GM18517 (cell line): ENCODE measurements around the gene MXRA7.
"Not testable (repeated sequence)": the region's sequence is repeated elsewhere in the genome, so short reads cannot be mapped to it uniquely, and the experiment has no call there.

Experiments
- ATAC-seq: cut with Tn5 transposase; IDR thresholded peaks from one replicate; pipeline ENCODE4 v1.9.1; 2021; ENCODE audit warnings: mild to moderate bottlenecking, moderate library complexity; ENCODE audit not compliant: unreplicated experiment

Gene MXRA7

DNA sequence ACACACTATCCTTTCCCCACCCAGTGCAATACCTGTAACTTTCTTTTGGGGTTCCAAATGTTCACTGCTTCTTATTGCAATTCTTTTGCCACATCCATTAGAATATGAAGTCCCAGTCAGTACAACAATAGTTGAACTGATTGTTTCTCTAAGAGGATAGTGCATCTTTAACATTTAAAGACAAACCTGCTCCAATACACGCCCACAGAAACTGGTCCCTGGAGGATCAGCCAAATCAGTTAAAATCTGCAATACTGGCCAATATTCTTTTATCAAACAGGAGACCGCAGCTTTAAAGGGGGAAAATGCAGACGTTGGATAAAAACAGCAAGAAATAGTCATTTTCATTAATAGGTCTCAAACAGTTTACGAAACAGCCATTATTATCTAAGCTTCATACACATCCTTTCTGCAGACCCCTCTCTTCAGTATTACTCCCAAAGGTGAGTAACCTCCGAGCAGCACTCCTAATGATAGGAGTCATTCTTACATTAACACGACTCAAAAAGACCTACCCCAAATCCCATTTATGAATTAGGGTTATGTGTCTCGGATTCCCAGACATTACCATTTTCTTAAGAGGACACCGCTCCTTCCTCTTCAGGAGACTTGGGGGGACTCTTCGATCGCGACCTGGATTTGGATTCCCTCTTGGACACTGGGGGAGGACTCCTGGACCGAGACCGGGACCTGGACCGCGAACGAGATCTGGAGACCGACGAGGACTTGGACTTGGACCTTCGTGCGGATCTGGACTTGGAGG is 25.0 kb upstream of the MXRA7 start:
- no peak for ATAC-seq

GRCh38 chr17:76735006-76735405 is 24.2 kb upstream of the MXRA7 start:
- ATAC-seq, result no peak

- no peak for ATAC-seq
Measured at GRCh38 chr17:76734080-76734840, 23.5 kb upstream of the MXRA7 start.

GRCh38 chr17:76733618-76733957 is 22.8 kb upstream of the MXRA7 start:
- no peak for ATAC-seq

DNA sequence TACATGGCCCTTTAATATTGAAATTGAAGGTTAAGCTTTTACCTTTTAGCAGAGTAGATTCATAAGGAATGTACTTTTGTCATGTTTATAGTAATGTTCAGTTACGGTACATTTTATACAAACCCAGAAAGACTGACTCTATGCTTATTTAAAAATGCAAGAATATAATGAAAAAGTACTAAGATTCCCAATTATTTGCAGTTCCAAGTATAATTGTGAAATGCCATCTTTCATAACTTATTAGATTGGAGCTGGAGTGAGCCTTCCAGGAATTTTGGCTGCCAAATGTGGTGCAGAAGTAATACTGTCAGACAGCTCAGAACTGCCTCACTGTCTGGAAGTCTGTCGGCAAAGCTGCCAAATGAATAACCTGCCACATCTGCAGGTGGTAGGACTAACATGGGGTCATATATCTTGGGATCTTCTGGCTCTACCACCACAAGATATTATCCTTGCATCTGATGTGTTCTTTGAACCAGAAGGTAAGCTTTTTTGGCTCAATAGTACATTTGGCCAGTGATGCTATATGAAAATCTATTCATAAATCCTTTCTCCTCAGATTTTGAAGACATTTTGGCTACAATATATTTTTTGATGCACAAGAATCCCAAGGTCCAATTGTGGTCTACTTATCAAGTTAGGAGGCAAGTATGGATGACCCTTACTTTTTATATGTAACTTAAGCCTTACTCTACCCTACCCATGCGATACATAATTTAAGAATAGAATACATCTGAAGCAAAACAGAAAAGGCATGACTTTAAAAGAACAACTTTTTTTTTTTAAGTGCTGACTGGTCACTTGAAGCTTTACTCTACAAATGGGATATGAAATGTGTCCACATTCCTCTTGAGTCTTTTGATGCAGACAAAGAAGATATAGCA is 22.2 kb upstream of the MXRA7 start:
- no peak for ATAC-seq

DNA sequence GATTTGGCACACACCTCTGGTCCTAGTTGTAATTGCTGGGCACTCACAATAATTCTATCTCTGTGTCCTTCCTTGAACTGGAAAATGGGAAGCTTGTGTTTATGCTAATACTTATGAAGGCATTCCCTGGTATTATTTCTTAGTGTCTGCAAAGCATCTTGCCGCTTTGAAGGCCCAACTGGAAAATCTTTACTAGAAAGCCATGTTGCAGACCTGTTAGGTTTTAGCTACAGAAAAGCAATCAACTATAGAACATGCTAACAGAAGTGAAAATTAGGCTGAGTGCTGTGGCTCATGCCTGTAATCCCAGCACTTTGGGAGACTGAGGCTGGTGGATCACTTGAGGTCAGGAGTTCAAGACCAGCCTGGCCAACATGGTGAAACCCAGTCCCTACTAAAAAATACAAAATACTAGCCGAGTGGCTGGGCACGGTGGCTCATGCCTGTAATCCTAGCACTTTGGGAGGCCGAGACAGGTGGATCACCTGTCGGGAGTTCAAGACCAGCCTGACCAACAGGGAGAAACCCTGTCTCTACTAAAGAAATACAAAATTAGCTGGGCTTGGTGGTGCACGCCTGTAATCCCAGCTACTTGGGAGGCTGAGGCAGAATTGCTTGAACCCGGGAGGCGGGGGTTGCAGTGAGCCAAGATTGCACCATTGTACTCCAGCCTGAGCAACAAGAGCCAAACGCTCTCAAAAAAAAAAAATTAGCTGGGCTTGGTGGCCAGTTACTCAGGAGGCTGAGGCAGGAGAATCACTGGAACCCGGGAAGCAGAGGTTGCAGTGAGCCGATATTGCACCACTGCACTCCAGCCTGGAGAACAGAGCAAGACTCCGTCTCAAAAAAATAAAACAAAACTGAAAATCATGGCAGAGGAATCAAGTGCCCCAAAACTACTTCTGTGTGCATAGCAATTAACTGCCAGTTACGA is 21.3 kb upstream of the MXRA7 start:
- ATAC-seq, result not testable (repeated sequence)

DNA sequence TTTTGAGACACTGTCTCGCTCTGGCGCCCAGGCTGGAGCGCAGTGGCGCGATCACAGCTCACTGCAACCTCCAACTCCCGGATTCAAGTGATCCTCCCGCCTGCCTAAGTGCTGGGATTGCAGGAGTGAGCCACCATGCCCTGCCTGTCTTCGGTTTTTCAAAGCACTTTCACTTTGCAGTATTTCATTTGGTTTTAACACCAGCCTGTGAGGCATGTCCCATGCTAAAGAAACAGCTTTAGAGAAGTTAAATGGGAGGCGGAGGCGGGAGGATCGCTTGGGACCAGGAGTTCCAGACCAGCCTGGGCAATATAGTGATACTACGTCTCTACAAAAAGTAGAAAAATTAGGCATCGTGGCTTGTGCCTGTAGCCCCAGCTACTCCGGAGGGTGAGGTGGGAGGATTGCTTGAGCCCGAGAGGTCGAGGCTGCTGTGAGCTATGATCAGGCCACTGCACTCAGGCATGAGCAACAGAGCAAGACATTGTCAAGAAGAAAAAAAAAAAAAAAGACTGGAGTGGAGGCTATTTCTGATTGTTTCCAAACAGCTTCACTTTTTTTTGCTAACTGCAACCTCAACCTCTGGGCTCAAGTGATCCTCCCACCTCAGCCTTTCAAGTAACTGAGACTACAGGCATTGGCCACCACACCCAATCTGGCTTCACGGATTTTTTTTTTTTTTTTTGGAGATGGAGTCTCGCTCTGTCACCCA is 17.1 kb upstream of the MXRA7 start:
- no peak for ATAC-seq

- ATAC-seq, result peak; percentile 60
Measured at GRCh38 chr17:76726776-76727718, 16.3 kb upstream of the MXRA7 start, which contains the start of gene METTL23. Gene METTL23 (plus strand): TSS chr17:76726839. CDS start chr17:76729711, 2,872 bp downstream.

GRCh38 chr17:76726231-76726775 is 15.5 kb upstream of the MXRA7 start, which contains the start of gene JMJD6:
Gene JMJD6 (minus strand): TSS chr17:76726606. CDS start chr17:76726475, 131 bp downstream.
- peak; percentile 67 for ATAC-seq

DNA sequence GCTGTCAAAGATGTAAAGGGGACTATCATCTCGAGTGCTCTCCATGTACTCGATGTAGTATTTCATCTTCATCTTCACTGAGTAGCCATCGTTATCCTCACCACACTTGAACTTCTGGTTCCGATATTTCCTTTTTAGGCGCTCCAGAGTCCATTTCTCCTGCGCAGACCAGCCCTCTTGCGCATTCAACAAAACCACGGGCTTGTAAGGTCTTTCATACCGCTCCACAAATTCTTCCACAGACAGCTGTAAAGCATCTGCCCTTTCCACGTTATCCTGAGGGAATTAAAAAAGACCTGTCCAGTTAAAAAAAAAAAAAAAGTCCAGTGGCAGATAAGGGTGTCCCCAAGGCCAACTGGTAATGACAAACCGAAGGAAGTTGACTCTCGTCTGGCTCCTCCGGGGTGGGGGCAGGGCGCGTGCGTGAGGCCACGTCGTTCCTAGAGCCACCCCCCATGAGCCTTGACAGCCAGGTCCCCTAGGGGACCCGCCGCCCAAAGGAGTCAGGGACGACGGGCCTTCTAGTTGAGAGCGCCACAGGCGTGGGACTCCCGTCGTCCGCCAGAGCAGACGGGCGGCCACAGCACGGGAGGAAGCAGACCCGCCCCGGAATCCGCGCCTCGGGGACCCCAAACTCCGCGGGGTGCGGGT is 14.9 kb upstream of the MXRA7 start:
- peak; percentile 7 for ATAC-seq

- no peak for ATAC-seq
Measured at GRCh38 chr17:76723812-76724211, 13.0 kb upstream of the MXRA7 start.

GRCh38 chr17:76722977-76723376 is 12.2 kb upstream of the MXRA7 start:
- ATAC-seq, result not testable (repeated sequence)

DNA sequence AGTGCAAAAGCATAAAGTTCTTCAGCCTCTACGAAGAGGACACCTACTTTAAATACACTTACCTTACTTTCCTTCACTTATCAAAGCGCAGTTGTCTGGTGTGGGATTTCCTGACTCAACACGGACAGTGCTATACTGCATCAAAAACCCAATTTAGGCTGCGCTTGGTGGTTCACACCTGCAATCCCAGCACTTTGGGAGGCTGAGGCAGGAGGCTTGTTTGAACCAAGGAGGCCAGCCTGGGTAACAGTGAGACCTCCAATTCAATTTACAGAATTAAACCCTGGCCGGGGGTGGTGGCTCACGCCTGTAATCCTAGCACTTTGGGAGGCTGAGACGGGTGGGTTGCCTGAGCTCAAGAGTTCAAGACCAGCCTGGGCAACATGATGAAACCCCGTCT is 11.5 kb upstream of the MXRA7 start:
- no peak for ATAC-seq

DNA sequence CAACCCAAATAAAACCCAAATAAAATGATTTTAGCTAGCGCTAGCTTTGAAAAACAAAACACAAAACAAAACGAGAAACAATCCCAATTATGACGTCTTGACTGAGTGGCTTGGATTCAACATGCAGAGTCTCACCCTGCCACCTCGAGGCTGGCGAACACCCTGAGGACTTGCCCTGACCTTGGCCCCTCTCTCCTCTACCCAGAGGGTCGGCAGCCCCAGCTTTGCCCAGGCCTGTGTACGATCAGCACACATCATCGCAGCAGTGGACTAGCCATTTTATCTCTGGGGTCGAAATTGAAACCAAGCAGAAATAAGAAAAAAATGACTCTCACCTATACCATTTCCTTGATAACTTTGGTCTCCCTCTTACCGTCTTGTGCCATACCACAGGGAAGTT is 10.7 kb upstream of the MXRA7 start:
- no peak for ATAC-seq

- no peak for ATAC-seq
Measured at GRCh38 chr17:76720941-76721340, 10.2 kb upstream of the MXRA7 start.

DNA sequence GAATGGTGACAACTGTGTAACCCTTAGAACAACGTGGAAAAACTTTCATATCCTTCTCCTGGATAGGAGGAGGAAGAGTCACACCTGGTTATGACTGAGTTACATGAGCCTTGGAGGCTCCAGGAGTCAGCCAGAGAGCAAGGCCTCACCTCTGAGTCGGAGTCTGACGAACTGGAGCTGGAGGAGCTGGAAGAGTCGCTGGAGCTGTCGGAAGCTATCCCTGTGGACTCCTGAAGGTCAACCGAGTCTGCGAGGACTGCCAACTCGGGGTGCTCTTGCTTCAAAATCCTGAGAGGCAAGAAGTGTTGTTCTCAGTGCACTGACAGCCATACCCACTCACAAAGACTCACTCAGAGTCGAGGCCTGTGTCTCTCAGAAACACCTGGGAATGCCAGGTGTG is 9.4 kb upstream of the MXRA7 start:
- ATAC-seq, result no peak

DNA sequence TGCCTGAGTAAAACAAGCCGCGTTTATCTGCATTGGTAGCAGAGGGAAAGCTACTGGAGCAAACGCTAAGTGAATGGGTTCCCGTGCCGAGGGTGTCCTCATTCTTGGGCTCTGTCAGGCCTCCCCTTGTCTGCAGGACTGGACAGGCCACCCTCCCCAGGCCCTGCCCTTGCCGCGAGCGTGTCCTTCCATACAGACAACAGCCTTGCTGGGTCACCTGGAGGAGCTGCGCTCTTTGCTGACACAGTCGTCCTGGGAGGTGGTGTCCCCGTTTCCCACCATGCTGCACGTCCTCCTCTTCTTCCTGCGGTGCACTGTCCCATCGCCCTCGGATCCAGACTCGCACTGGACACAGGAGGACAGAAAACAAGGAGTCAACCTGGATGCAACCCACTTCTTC is 7.8 kb upstream of the MXRA7 start:
- ATAC-seq, result no peak

DNA sequence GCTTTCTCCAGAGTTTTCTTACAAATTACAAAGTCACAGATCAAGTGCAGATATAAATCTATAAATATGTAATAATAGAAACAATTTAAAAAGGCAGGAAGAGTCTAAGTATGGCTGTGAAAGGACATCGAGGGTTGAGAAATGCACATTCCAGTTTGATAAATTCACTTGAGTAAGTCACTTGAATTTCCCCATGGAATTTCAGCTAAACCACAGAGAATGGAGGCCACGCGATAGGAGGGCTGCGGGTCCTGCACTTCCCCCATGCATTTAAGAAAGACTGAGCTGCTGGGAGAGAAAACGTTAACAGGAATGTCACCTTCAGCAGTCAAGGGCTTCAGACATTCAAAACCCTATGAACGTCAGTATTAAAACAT is 6.1 kb upstream of the MXRA7 start:
- ATAC-seq, result no peak
